H1 (cell line): ENCODE data around the gene WSCD1. TPM values are rescaled to one million over a fixed set of nuclear protein-coding genes. Genes with fewer than 3 reads are reported as not detected.

Experiments
- CTCF ChIA-PET: fragments of 300-600 bp; sonication (Branson Sonifier 250); formaldehyde crosslinking; loops from one replicate; lab custom pipeline; 2021; ENCODE audit not compliant: partially characterized antibody; lab: Charles Lee
- POLR2A ChIA-PET: fragments of 300-600 bp; sonication (Branson Sonifier 250); formaldehyde crosslinking; loops from one replicate; lab custom pipeline; 2021; ENCODE audit warnings: inconsistent platforms; ENCODE audit not compliant: partially characterized antibody; lab: Charles Lee
- DNase-seq, 2 experiments: peaks; one replicate each; pipeline versions ENCODE4 v3.0.0 to v3.0.0-alpha.2; 2010 to 2022; ENCODE audit warnings: low spot score in 2 of 2, low read depth in 1 of 2, mixed read lengths in 1 of 2
- FAIRE-seq: peaks from 2 replicates; lab custom pipeline; 2011; peaks lifted over from hg19 to GRCh38; lab: Jason Lieb, UNC
- H2AFZ ChIP-seq: 2 replicates; pipeline ENCODE4 v1.8.1; 2012; ENCODE audit warnings: low read length, inconsistent platforms
- H2AK5ac ChIP-seq: 2 replicates; pipeline ENCODE4 v1.6.1; 2013; ENCODE audit warnings: low read depth, low read length
- H2BK120ac ChIP-seq: replicated peaks from 2 replicates; pipeline ENCODE3; 2013; ENCODE audit warnings: low read depth, low read length, inconsistent platforms
- H2BK12ac ChIP-seq: 2 replicates; pipeline ENCODE4 v1.6.1; 2013; ENCODE audit warnings: low read depth, low read length
- H2BK15ac ChIP-seq: 2 replicates; pipeline ENCODE4 v1.6.1; 2013; ENCODE audit warnings: low read length
- H2BK20ac ChIP-seq: 2 replicates; pipeline ENCODE4 v1.6.1; 2013; ENCODE audit warnings: low read length
- H2BK5ac ChIP-seq: 2 replicates; pipeline ENCODE4 v1.6.1; 2013; ENCODE audit warnings: low read depth, low read length
- H3K14ac ChIP-seq: 2 replicates; pipeline ENCODE4 v1.6.1; 2013; ENCODE audit warnings: inconsistent platforms; ENCODE audit not compliant: insufficient read length
- H3K18ac ChIP-seq: 2 replicates; pipeline ENCODE4 v1.6.1; 2013; ENCODE audit warnings: low read length; ENCODE audit errors: extremely low read depth
- H3K23ac ChIP-seq: 2 replicates; pipeline ENCODE4 v1.6.1; 2013; ENCODE audit warnings: inconsistent platforms; ENCODE audit not compliant: insufficient read length
- H3K23me2 ChIP-seq: 2 replicates; pipeline ENCODE4 v1.6.1; 2013; ENCODE audit warnings: low read depth, low read length
- H3K27ac ChIP-seq: 2 replicates; pipeline ENCODE4 v1.6.1; 2011; ENCODE audit warnings: low read depth, low read length, inconsistent platforms
- H3K27me3 ChIP-seq, 4 experiments: replicated peaks in 1 of 4; 1 replicate in 1 of 4; 2 replicates in 3 of 4; pipeline versions ENCODE4 v1.6.1 to v1.8.1; 2011 to 2013; ENCODE audit warnings: low read length in 3 of 4, mild to moderate bottlenecking in 3 of 4, inconsistent platforms in 2 of 4, mixed read lengths in 2 of 4, moderate library complexity in 1 of 4; ENCODE audit not compliant: control insufficient read depth in 3 of 4, insufficient read depth in 3 of 4; ENCODE audit errors: extremely low read depth in 1 of 4
- H3K36me3 ChIP-seq, 4 experiments: 2 replicates each; pipeline versions ENCODE4 v1.6.1 to v1.8.1; 2011 to 2013; ENCODE audit warnings: mild to moderate bottlenecking in 4 of 4, low read length in 3 of 4, moderate library complexity in 2 of 4, control low read depth in 1 of 4, inconsistent platforms in 1 of 4; ENCODE audit not compliant: insufficient read depth in 4 of 4, control insufficient read depth in 2 of 4
- H3K4ac ChIP-seq: replicated peaks from 2 replicates; pipeline ENCODE3; 2013; ENCODE audit warnings: low read length, low read depth, mixed read lengths, inconsistent platforms; ENCODE audit not compliant: insufficient read length
- H3K4me1 ChIP-seq, 4 experiments: replicated peaks in 1 of 4; 1 replicate in 1 of 4; 2 replicates in 3 of 4; pipeline versions ENCODE4 v1.6.1 to v1.8.1; 2011 to 2013; ENCODE audit warnings: low read length in 3 of 4, inconsistent platforms in 2 of 4, mixed read lengths in 1 of 4; ENCODE audit not compliant: insufficient read depth in 4 of 4, control insufficient read depth in 3 of 4
- H3K4me2 ChIP-seq, 2 experiments: 2 replicates each; pipeline versions ENCODE4 v1.6.1 to v1.8.1; 2011 to 2013; ENCODE audit warnings: low read depth in 2 of 2, low read length in 2 of 2, control low read depth in 1 of 2, inconsistent platforms in 1 of 2, mild to moderate bottlenecking in 1 of 2; ENCODE audit not compliant: insufficient read depth in 1 of 2
- H3K4me3 ChIP-seq, 4 experiments: fragments of 200-600, 300-600 bp in 1 of 4; sonication (generic), shearing (Covaris generic), sonication (Bioruptor Twin) in 1 of 4; 2 replicates each; pipeline versions ENCODE4 v1.5.1 to v1.8.1; 2011 to 2016; ENCODE audit warnings: low read length in 4 of 4, low read depth in 3 of 4, control low read depth in 2 of 4, inconsistent platforms in 2 of 4, mild to moderate bottlenecking in 2 of 4, mixed read lengths in 1 of 4, moderate library complexity in 1 of 4; ENCODE audit not compliant: insufficient read depth in 2 of 4; ENCODE audit errors: extremely low read depth in 1 of 4
- H3K56ac ChIP-seq: replicated peaks from 2 replicates; pipeline ENCODE3; 2013; ENCODE audit warnings: low read depth, mild to moderate bottlenecking, mixed read lengths, low read length, inconsistent platforms; ENCODE audit not compliant: insufficient read length
- H3K79me1 ChIP-seq: 2 replicates; pipeline ENCODE4 v1.6.1; 2013; ENCODE audit warnings: low read depth, low read length, control low read depth
- H3K79me2 ChIP-seq, 2 experiments: 2 replicates each; pipeline versions ENCODE4 v1.6.1 to v1.8.1; 2012 to 2013; ENCODE audit warnings: low read length in 2 of 2, mild to moderate bottlenecking in 2 of 2, inconsistent platforms in 1 of 2; ENCODE audit not compliant: insufficient read depth in 2 of 2, control insufficient read depth in 1 of 2
- H3K9ac ChIP-seq, 4 experiments: replicated peaks in 1 of 4; 1 replicate in 1 of 4; 2 replicates in 3 of 4; pipeline versions ENCODE4 v1.6.1 to v1.8.1; 2011 to 2013; ENCODE audit warnings: low read depth in 3 of 4, low read length in 3 of 4, control low read depth in 2 of 4, mild to moderate bottlenecking in 2 of 4, moderate library complexity in 2 of 4, inconsistent platforms in 1 of 4; ENCODE audit errors: extremely low read depth in 1 of 4
- H3K9me3 ChIP-seq, 2 experiments: 2 replicates each; pipeline versions ENCODE4 v1.6.1 to v1.8.1; 2012 to 2013; ENCODE audit warnings: mild to moderate bottlenecking in 2 of 2, moderate library complexity in 2 of 2, control low read depth in 1 of 2, inconsistent platforms in 1 of 2, low read depth in 1 of 2, low read length in 1 of 2, mixed read lengths in 1 of 2; ENCODE audit not compliant: insufficient read depth in 2 of 2
- H4K20me1 ChIP-seq, 2 experiments: replicated peaks in 1 of 2; 2 replicates each; pipeline versions ENCODE3 to v1.8.1; 2011 to 2013; ENCODE audit warnings: inconsistent platforms in 2 of 2, low read length in 2 of 2, mild to moderate bottlenecking in 1 of 2; ENCODE audit not compliant: insufficient read depth in 2 of 2, control insufficient read depth in 1 of 2
- H4K5ac ChIP-seq: 2 replicates; pipeline ENCODE4 v1.6.1; 2013; ENCODE audit warnings: low read length, low read depth, mixed read lengths, inconsistent platforms; ENCODE audit not compliant: insufficient read length
- H4K8ac ChIP-seq: 2 replicates; pipeline ENCODE4 v1.8.0; 2013; ENCODE audit warnings: mild to moderate bottlenecking, moderate library complexity, low read length, inconsistent platforms; ENCODE audit not compliant: insufficient read depth; ENCODE audit errors: extremely low read depth
- H4K91ac ChIP-seq: replicated peaks from 2 replicates; pipeline ENCODE3; 2013; ENCODE audit warnings: low read length, mixed read lengths, inconsistent platforms; ENCODE audit not compliant: insufficient read length
- BACH1 ChIP-seq: IDR thresholded peaks from 2 replicates; pipeline ENCODE4 v1.6.1; 2012; ENCODE audit warnings: low read length, improper control_type of control experiment
- RBBP5 ChIP-seq: IDR thresholded peaks from 2 replicates; pipeline ENCODE4 v1.7.1; 2012; ENCODE audit warnings: low read depth, mild to moderate bottlenecking, inconsistent platforms, low read length, moderate library complexity, borderline replicate concordance
- SRF ChIP-seq: IDR thresholded peaks from 2 replicates; pipeline ENCODE4 v1.6.1; 2011; ENCODE audit warnings: mild to moderate bottlenecking, low read depth, low read length, moderate library complexity
- WGBS, 2 experiments: shearing (Covaris generic) in 1 of 2; methylation state at CpG; one replicate each; pipeline versions ENCODE4 v1.1.6 to v1.1.7; 2013 to 2015; ENCODE audit warnings: low lambda C conversion rate in 2 of 2, mixed read lengths in 2 of 2, inconsistent platforms in 1 of 2, low coverage in 1 of 2, missing lambda C conversion rate in 1 of 2; ENCODE audit not compliant: insufficient replicate concordance in 2 of 2, insufficient coverage in 1 of 2, insufficient read length in 1 of 2; ENCODE audit errors: extremely low coverage in 1 of 2, missing lambda C conversion rate in 1 of 2; 5-methylcytosine and 5-hydroxymethylcytosine counted together
- polyA plus RNA-seq, 7 experiments: library from polyadenylated mRNA; depleted of rRNA in 3 of 7; stranded (reverse) in 5 of 7; unstranded in 2 of 7; fragments of >200 nt in 5 of 7; fragments of 200-250 nt in 2 of 7; gene quantifications; 1 replicate in 5 of 7; 2 replicates in 1 of 7; 4 replicates in 1 of 7; pipeline versions ENCODE4 v1.2.1 to v1.2.3, GENCODE V29; 2011 to 2013; ENCODE audit warnings: missing spikeins in 2 of 7, mixed read lengths in 2 of 7
- total RNA-seq: library from RNA; stranded (reverse); fragmentation: NEBNext Ultra II Directional; extraction: Animal tissue kit (Norgen Biotek cat#: 25700); gene quantifications from 2 replicates; pipeline ENCODE4 v1.2.1, GENCODE V29; 2021
- TF ChIP-seq, protein P1 (sequence below): IDR thresholded peaks from 2 replicates; pipeline ENCODE4 v1.6.1; 2011; ENCODE audit warnings: low read length, improper control_type of control experiment
- TF ChIP-seq, protein P2 (sequence below): IDR thresholded peaks from 2 replicates; pipeline ENCODE4 v1.6.1; 2012; ENCODE audit warnings: inconsistent platforms
- TF ChIP-seq, protein P3 (sequence below), 3 experiments: IDR thresholded peaks; 1 replicate in 2 of 3; 2 replicates in 1 of 3; pipeline versions ENCODE4 v1.5.1 to v1.6.1; 2011; ENCODE audit warnings: low read length in 3 of 3, mild to moderate bottlenecking in 3 of 3, inconsistent platforms in 2 of 3, low read depth in 1 of 3, moderate library complexity in 1 of 3; ENCODE audit not compliant: insufficient read depth in 1 of 3; ENCODE audit errors: control extremely low read depth in 1 of 3

Gene WSCD1
- total and polyA plus RNA-seq, 2 of the 8 experiments (the other 6 are each of a cell fraction or from before 2014, with no cell fraction given): 21.9 to 39.0 TPM

DNA sequence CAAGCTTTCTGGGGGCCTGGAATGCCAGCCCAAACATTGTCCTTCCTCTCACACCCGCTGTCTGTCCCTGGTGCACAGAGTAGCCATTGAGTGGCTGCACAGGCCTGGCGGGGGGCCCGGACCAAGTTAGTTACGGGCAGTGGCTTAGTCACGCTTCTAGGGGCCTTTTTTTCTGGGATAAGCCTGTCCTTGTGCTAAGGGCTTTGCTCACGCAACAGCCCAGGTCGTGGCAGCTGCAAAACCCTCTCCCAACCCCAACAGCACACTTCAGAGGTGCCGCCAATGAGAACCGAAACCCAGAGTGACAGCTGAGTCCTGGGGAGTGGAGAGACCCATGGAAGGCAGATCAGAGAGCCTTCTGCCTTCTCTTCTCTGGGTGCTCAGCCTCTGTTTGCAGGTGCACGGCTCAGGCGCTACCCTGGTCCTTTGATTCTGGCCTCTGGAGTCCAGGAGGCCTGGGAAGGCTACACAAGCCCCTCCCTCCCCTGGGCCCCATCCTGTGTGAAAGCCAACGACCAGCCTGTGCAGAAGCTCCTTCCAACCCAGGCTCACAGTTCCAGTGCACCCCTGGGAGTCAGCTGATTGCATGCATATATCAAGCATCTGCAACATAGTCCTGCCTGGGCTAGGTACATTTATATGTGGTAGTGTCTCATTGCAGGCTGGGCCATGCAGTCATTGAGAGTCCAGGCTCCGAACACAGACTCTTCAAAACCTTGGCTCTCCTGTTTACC, 9.1 kb downstream of the WSCD1 start:
- Histone ChIP-seq H2BK5ac (no peak overlapping the region), H2BK120ac (no peak overlapping the region), H3K4me1 (peaks cover 2 to 12% (median 7%) of the 10 kb centered on the region in 4 experiments; a peak in 5 of 7 replicates), H3K79me2 (peaks cover 0 to 32% of the 10 kb centered on the region in 2 experiments; a peak in 2 of 4 replicates), H3K27me3 (no peaks in the 10 kb centered on the region), H3K23me2 (no peaks in the 10 kb centered on the region), H4K5ac (no peak overlapping the region), H3K4me2 (no peak overlapping the region), H4K91ac (no peak overlapping the region), H2BK20ac (no peak overlapping the region), H3K4ac (no peak overlapping the region), H2AFZ (no peak overlapping the region), H2BK12ac (no peak overlapping the region), H2BK15ac (no peak overlapping the region), H4K8ac (no peak overlapping the region), H3K36me3 (peaks cover 0 to 9% (median 2%) of the 10 kb centered on the region in 4 experiments; a peak in 1 of 8 replicates), H3K23ac (no peak overlapping the region), H3K79me1 (peaks cover 9% of the 10 kb centered on the region), H3K56ac (no peak overlapping the region), H3K14ac (no peak overlapping the region), H2AK5ac (no peak overlapping the region), H3K27ac (no peak overlapping the region), H3K9me3 (no peaks in the 10 kb centered on the region), H3K18ac (no peak overlapping the region), H4K20me1 (peaks cover 0 to 11% of the 10 kb centered on the region in 2 experiments), H3K4me3 (no peak overlapping the region), H3K9ac (no peak overlapping the region)
- FAIRE-seq (no peak), DNase-seq (no peak)
- 78% methylated on average over 12 of the region's 13 CpGs; no CpG with 5 or more reads in 1 of the 2 experiments for WGBS, 2 experiments
- CTCF ChIA-PET: interaction anchor here (0.5 to 3.3 kb wide), 4 partner anchors 8 to 373 kb away, joined by 3 to 15 read pairs (median 4); no protein-coding TSS in a partner anchor
- TF ChIP-seq, protein P1, sequence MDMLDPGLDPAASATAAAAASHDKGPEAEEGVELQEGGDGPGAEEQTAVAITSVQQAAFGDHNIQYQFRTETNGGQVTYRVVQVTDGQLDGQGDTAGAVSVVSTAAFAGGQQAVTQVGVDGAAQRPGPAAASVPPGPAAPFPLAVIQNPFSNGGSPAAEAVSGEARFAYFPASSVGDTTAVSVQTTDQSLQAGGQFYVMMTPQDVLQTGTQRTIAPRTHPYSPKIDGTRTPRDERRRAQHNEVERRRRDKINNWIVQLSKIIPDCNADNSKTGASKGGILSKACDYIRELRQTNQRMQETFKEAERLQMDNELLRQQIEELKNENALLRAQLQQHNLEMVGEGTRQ: no peak
- TF ChIP-seq, protein P2, sequence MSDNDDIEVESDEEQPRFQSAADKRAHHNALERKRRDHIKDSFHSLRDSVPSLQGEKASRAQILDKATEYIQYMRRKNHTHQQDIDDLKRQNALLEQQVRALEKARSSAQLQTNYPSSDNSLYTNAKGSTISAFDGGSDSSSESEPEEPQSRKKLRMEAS: no peak
- TF ChIP-seq BACH1: no peak
- TF ChIP-seq SRF: no peak
- TF ChIP-seq, protein P3, sequence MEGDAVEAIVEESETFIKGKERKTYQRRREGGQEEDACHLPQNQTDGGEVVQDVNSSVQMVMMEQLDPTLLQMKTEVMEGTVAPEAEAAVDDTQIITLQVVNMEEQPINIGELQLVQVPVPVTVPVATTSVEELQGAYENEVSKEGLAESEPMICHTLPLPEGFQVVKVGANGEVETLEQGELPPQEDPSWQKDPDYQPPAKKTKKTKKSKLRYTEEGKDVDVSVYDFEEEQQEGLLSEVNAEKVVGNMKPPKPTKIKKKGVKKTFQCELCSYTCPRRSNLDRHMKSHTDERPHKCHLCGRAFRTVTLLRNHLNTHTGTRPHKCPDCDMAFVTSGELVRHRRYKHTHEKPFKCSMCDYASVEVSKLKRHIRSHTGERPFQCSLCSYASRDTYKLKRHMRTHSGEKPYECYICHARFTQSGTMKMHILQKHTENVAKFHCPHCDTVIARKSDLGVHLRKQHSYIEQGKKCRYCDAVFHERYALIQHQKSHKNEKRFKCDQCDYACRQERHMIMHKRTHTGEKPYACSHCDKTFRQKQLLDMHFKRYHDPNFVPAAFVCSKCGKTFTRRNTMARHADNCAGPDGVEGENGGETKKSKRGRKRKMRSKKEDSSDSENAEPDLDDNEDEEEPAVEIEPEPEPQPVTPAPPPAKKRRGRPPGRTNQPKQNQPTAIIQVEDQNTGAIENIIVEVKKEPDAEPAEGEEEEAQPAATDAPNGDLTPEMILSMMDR (IDR thresholded peaks at IDR 0.05; ENCODE audit: control extremely low read depth in 1 of 3, insufficient read depth in 1 of 3, low read depth in 1 of 3, low read length in 3 of 3): no peak
- no peak for TF ChIP-seq RBBP5
- POLR2A ChIA-PET: no interaction called here
